Psoas muscle (tissue), 8 donors: ENCODE results near the gene ESPN. TPM values are rescaled to one million over a fixed set of nuclear protein-coding genes. Genes with fewer than 3 reads are reported as not detected.

ENCODE experiments used
- ATAC-seq, 4 donors: fragments of 200-7000 bp; cut with Tn5 transposase; one replicate each; pipeline ENCODE4 v1.9.1; 2020; ENCODE audit warnings: moderate library complexity in 3 of 4, mild to moderate bottlenecking in 2 of 4
- DNase-seq, 2 donors: peaks; one replicate each; pipeline ENCODE4 v3.0.0-alpha.2; 2020
- H3K27ac ChIP-seq: fragments of 200-600 bp; one replicate; pipeline ENCODE4 v1.8.0; 2022
- H3K27me3 ChIP-seq, 3 donors: fragments of 200-600 bp in 1 of 3; one replicate each; pipeline versions ENCODE4 v1.6.1 to v1.8.0; 2013 to 2022; ENCODE audit warnings: low read length in 2 of 3, mild to moderate bottlenecking in 2 of 3, moderate library complexity in 1 of 3; ENCODE audit not compliant: insufficient read depth in 3 of 3
- H3K36me3 ChIP-seq, 2 donors: fragments of 200-600 bp in 1 of 2; one replicate each; pipeline versions ENCODE4 v1.6.1 to v1.8.0; 2013 to 2022; ENCODE audit warnings: low read depth in 1 of 2, mild to moderate bottlenecking in 1 of 2, moderate library complexity in 1 of 2; ENCODE audit not compliant: insufficient read depth in 1 of 2
- H3K4me1 ChIP-seq: fragments of 200-600 bp; one replicate; pipeline ENCODE4 v1.8.0; 2022
- H3K4me3 ChIP-seq: fragments of 200-600 bp; one replicate; pipeline ENCODE4 v1.8.0; 2022; ENCODE audit warnings: mild to moderate bottlenecking
- H3K9me3 ChIP-seq: fragments of 200-600 bp; one replicate; pipeline ENCODE4 v1.8.0; 2022
- WGBS, 3 donors: extraction: QIAGEN DNeasy Blood & Tissue Kit; methylation state at CpG; one replicate each; pipeline versions ENCODE4 v1.1.6 to v1.1.7; 2013; 5-methylcytosine and 5-hydroxymethylcytosine counted together
- intact Hi-C, 2 donors: fragments of 100-400 bp; cut with DNase I; formaldehyde crosslinking; loops; one replicate each; pipeline versions ENCODE4 v1.11.0 to v1.14.2; 2022
- polyA plus RNA-seq, 3 donors: library from polyadenylated mRNA; stranded (reverse); fragments of 200-250 nt; gene quantifications; one replicate each; pipeline ENCODE4 v1.2.3, GENCODE V29; 2013
- total RNA-seq, 4 donors: library from RNA; stranded (reverse); fragmentation: NEBNext Ultra II Directional in 2 of 4; extraction: Animal tissue kit (Norgen Biotek cat#: 25700) in 2 of 4; gene quantifications; one replicate each; pipeline versions ENCODE4 v1.2.1 to v1.2.4, GENCODE V29; 2021 to 2023
- TF ChIP-seq, protein P1 (sequence below): fragments of 200-600 bp; IDR thresholded peaks from one replicate; pipeline ENCODE4 v1.8.0; 2022; ENCODE audit warnings: antibody characterized with exemption
- donor health status: healthy with polysubstance abuse.
- donor health status: DM: no; HTN: no; CAD: no; lungs with moderate emphysema.
- donor health status: Bipolar disorder and iron deficiency.
- donor health status: healthy.
- donor health status: DM: yes; HTN: yes; CAD: no.
- donor health status: DM: no; HTN: no; CAD: no.
- donor health status: DM: no; HTN: no; CAD: no.
- donor health status: DM: yes; HTN: yes; CAD: no.

The ESPN gene
- total and polyA plus RNA-seq, 7 donors = 0.12 TPM; not detected in 6

DNA sequence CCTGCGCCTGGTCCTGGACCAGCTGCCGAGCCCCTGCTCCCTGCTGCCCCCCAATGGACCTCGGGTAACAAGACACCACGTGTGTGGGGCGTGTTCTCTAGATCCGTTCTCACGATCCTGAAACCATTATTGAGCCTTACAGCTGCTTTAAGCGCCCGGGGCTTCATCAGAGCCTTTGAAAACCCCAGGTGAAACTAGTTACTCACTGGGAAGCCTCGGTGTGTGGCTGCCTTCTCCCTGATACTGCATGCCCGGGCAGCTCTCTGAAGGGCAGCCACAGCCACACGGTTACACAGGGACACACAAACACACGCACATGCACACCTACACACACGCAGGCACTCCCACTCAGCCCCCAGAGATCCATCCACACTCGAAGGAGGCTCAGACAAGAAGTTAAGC lies 10.1 kb upstream of the ESPN start:
- Histone ChIP-seq H3K9me3 (no peaks in the 10 kb centered on the region), H3K36me3 (no peaks in the 10 kb centered on the region), H3K4me1 (peaks cover 5% of the 10 kb centered on the region), H3K27ac (no peak overlapping the region), H3K4me3 (no peak overlapping the region), H3K27me3 (peaks cover 0 to 74% (median 32%) of the 10 kb centered on the region in 3 donors)
- DNase-seq = no peak
- 3 to 6% (median 5%) methylated on average over 15 of the region's 15 CpGs for WGBS, 3 donors
- TF ChIP-seq, protein P1, sequence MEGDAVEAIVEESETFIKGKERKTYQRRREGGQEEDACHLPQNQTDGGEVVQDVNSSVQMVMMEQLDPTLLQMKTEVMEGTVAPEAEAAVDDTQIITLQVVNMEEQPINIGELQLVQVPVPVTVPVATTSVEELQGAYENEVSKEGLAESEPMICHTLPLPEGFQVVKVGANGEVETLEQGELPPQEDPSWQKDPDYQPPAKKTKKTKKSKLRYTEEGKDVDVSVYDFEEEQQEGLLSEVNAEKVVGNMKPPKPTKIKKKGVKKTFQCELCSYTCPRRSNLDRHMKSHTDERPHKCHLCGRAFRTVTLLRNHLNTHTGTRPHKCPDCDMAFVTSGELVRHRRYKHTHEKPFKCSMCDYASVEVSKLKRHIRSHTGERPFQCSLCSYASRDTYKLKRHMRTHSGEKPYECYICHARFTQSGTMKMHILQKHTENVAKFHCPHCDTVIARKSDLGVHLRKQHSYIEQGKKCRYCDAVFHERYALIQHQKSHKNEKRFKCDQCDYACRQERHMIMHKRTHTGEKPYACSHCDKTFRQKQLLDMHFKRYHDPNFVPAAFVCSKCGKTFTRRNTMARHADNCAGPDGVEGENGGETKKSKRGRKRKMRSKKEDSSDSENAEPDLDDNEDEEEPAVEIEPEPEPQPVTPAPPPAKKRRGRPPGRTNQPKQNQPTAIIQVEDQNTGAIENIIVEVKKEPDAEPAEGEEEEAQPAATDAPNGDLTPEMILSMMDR = no peak
- ATAC-seq = peak in 1 of 4 donors; percentile 34
- intact Hi-C loops = no loop called here

DNA sequence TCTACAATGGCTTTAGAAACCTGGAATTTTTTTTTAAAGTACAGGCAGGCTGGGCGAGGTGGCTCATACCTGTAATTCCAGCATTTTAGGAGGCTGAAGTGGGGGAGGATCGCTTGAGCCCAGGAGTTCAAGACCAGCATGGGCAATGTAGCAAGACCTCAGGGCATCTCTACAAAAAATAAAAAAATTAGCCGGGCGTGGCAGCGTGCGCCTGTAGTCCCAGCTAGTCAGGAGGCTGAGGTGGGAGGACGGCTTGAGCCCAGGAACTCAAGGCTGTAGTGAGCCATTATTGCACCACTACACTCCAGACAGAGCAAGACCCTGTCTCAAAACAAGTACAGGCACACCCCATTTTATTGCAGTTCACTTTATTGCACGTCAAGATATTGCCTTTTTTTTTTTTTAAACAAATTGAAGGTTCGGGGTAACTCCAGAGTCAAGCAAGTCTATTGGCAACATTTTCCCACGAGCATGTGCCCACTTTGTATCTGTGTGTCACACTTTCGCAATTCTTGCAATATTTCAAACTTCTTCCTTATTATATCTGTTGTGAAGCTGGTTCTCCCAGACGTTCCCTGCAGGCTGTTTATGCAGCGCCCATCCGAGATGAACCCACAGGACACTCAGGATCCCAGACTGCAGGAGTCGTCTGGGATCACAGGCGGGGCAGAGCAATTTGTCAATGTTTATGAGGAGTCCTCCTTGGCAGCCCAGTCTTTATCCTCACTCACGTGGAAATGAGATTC lies 9.5 kb upstream of the ESPN start:
- DNase-seq = no peak

DNA sequence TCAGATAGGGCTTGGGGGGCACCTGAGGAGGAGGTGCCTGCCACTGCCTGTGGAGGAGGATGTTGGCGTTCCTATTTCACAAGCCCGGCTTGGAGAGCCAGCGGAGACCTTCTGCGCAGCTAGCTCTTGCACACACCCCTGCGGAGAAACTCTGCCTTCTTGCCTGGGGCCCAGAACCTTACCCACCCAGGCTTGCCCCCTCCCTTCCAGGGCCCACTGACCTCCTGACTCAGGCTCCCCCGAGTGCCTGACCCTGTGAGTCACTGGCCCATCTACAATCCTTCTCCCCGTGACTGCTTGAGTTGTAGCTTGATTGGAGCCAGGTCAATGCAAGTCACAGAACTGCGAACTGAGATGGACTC lies 8.3 kb upstream of the ESPN start:
- intact Hi-C loops = no loop called here
- WGBS, 3 donors = 72 to 77% (median 77%) methylated on average over 8 of the region's 8 CpGs
- H3K27me3 ChIP-seq = peaks cover 0 to 85% (median 43%) of the 10 kb centered on the region in 3 donors
- no peak for ATAC-seq
- DNase-seq = no peak
- H3K9me3 ChIP-seq = no peaks in the 10 kb centered on the region
- no peaks in the 10 kb centered on the region for H3K36me3 ChIP-seq
- H3K4me3 ChIP-seq = no peak overlapping the region
- TF ChIP-seq, protein P1 = no peak
- H3K27ac ChIP-seq = no peak overlapping the region
- peaks cover 17% of the 10 kb centered on the region for H3K4me1 ChIP-seq

More for the DNA sequence above, 9.5 kb upstream of the ESPN start:
- ATAC-seq = no peak
- Histone ChIP-seq H3K27me3 (peaks cover 0 to 80% (median 36%) of the 10 kb centered on the region in 3 donors), H3K4me3 (no peak overlapping the region), H3K4me1 (peaks cover 11% of the 10 kb centered on the region), H3K36me3 (no peaks in the 10 kb centered on the region), H3K9me3 (no peaks in the 10 kb centered on the region), H3K27ac (no peak overlapping the region)
- TF ChIP-seq, protein P1 = no peak
- intact Hi-C loops = no loop called here
- WGBS, 3 donors = 56 to 59% (median 58%) methylated on average over 17 of the region's 17 CpGs

DNA sequence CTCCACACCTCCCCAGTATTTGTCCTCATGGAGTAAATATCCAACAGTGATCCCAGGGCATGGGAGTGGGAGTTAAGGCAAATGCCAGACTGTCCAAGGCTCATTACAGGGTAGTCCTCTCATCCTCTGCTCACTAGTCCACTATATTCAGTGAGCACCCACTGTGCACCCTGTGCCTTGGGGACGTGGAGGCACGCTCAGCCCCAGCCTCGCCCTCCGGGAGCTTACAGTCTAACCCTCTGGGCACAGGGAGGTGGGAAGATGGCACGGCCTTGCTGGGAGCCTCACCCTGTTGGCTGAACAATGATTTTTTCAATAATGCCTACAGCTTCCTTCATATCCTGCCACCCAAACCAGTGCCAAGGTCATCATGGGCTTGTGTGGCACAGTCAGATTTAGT lies 7.7 kb upstream of the ESPN start:
- H3K4me3 ChIP-seq = no peak overlapping the region
- H3K9me3 ChIP-seq = no peaks in the 10 kb centered on the region
- peaks cover 17% of the 10 kb centered on the region for H3K4me1 ChIP-seq
- WGBS, 3 donors = 87 to 90% (median 88%) methylated on average over 5 of the region's 5 CpGs
- H3K27ac ChIP-seq = no peak overlapping the region
- DNase-seq = no peak
- intact Hi-C loops = no loop called here
- no peak for ATAC-seq
- H3K27me3 ChIP-seq = peaks cover 0 to 87% (median 43%) of the 10 kb centered on the region in 3 donors
- TF ChIP-seq, protein P1 = no peak
- no peaks in the 10 kb centered on the region for H3K36me3 ChIP-seq
